Caki2 (cell line): Measurements from ENCODE around the gene HAO2. TPM values are rescaled to one million over a fixed set of nuclear protein-coding genes. Genes with fewer than 3 reads are reported as not detected.
"Not testable (repeated sequence)": the region's sequence is repeated elsewhere in the genome, so short reads cannot be mapped to it uniquely, and the experiment has no call there.

Source experiments
- DNase-seq: peaks from one replicate; pipeline ENCODE4 v3.0.0-alpha.2; 2015; ENCODE audit warnings: low read depth
- in situ Hi-C: cut with HindIII; loops from 2 replicates; pipeline ENCODE4 v1.10.0; 2016; ENCODE audit warnings: low sequenced_read_pairs, low pct_unique_long_range_greater_than_20kb, mixed read lengths
- total RNA-seq: library from RNA; depleted of rRNA; stranded (reverse); fragments of >200 nt; shearing (Covaris generic); gene quantifications from 2 replicates; pipeline ENCODE4 v1.2.3, GENCODE V29; 2014; ENCODE audit warnings: low replicate concordance; rRNA removed

HAO2 gene
- not detected in 2 replicates for total RNA-seq

- no peak for DNase-seq
- in situ Hi-C loops = no loop called here
Measured at GRCh38 chr1:119368554-119368953, at the start of gene HAO2. Gene HAO2 (plus strand): TSS chr1:119368785. CDS start chr1:119381086, 12,301 bp downstream.

- DNase-seq = no peak
- in situ Hi-C loops = no loop called here
Measured at GRCh38 chr1:119320100-119320499, 48.5 kb upstream of the HAO2 start.

DNA sequence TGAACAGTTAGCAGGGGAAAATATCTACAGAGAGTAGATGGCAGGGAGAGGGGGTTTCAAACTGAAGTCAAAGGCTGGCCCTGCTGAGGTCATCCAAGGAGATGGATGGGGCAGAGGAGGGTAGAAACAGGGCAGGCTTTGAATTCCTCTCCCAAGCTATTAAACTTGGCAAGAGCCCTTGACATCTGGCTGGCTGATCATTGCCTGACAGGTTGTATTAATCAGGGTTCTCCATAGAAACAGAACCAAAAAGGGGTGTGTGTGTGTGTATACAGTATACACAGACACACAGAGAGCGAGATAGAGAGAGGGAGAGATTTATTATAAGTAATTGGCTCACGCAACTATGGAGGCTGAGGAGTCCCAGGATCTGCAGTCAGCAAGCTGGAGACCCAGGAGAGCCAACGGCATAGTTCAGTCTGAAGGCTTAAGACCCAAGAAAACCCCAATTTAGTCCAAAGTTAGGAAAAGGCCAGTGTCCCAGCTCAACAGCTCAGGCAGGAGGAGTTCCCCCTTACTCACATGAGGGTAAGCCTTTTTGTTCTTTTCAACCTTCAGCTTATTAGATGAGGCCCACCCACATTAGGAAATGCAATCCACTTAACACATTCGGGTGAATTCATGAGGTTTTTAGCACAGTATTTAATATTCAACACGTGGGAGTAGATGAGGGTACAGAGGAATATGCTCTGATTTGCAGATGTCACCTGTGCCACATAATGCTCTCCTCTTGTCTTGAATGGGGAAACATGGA, 46.7 kb upstream of the HAO2 start:
- in situ Hi-C loops = no loop called here
- no peak for DNase-seq

DNA sequence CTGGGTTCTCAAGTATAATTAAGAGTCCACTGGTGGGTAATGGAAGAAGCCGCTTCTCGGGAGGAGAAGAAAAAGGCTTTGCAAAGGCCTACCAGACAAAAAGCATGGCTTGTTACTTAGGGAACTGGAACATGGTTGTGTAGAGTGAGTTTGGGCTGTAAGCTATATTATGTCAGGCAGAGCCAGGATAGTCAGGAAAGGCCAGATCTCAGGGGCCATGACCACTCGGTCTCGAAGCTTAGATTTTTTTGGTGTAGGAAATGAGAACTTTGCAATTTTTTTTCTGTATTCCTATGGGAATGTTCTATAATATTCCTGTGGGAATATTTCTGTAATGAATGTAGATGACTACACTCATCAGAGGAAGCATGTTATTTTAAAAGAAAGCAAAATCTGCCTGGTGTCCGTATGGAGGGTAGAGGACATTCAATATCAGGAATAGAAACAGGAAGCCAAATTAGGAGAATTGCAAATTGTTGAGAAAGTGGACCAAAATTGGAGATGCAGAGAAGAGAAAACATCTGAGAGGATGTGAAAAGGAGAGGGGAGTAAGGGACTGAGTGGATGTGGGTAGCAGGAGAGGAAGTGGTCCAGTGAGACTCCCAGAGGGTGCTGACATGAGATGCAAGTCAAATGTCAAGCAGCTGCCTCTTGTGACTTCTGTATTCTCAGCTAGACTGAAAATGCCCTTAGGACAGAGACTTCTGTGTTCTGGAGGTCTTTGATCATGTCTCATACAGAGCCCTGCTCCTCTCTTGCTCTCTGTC, 45.2 kb upstream of the HAO2 start:
- in situ Hi-C loops = no loop called here
- no peak for DNase-seq

DNA sequence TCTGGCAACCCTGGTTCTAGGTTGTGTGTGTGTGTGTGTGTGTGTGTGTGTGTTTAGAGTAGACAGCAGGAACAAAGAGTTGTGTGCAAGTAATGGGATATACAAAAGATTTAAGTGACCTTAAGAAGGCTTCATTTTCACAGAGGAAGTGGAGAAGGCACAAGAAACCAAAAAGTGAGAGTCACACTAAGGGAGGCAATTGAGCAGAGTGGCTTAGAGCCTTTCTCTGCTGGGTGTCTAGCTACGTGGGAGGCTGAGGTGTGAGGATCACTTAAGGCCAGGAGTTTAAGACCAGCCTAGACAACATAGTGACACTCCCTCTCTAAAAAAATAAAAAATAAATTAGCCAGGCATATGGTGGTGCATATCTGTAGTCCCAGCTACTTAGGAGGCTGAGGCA, 44.4 kb upstream of the HAO2 start:
- DNase-seq = no peak
- in situ Hi-C loops = no loop called here

DNA sequence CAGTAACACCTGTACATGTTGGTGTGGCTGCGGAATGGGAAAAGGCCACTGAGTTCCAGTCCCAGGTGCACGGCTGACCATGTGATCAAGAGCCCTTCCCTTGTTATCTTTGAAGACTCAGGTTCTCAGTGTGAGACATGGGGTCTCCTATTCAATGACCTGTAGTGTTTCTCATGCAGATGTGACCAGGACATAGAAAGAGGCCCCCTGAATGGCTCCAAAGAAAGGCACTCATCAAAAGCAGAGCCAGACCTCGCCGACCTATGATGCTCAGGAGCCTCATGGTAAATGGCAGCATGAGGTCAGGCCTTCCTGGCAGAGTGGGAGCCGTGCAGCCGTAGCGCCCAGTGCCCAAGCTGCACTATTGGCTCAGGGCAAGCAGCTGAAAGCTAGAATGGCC, 42.3 kb upstream of the HAO2 start:
- no peak for DNase-seq
- in situ Hi-C loops = no loop called here

DNA sequence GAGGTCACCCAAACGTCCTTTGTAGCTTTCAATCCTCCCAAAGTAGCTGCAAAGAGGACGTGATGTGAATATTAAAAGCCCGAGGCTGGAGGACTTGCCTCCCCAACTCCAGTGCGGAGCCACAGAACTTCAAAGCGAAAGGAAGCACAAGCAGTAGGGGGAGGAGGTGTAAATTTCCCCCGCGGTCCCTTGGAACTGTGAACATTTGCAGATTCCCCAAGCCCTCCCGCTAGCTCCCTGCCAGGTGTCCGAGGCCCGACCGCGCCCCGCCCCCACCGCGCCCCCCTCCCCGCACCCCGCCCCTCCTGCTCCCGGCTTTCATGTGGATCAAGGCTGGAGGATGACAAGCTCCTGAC, 41.5 kb upstream of the HAO2 start:
- DNase-seq = no peak

GRCh38 chr1:119327450-119328155, 41.0 kb upstream of the HAO2 start:
- in situ Hi-C loops = no loop called here
- DNase-seq = no peak

More for the DNA sequence above, 41.5 kb upstream of the HAO2 start:
- in situ Hi-C loops = no loop called here

- no peak for DNase-seq
Measured at GRCh38 chr1:119329541-119330461, 38.8 kb upstream of the HAO2 start.

GRCh38 chr1:119330466-119331189, 38.0 kb upstream of the HAO2 start:
- in situ Hi-C loops = no loop called here
- no peak for DNase-seq

More at GRCh38 chr1:119329541-119330461, 38.8 kb upstream of the HAO2 start:
- in situ Hi-C loops = no loop called here

- in situ Hi-C loops = no loop called here
- DNase-seq = no peak
Measured at GRCh38 chr1:119331190-119331515, 37.4 kb upstream of the HAO2 start.

- in situ Hi-C loops = no loop called here
- no peak for DNase-seq
Measured at GRCh38 chr1:119331915-119332314, 36.7 kb upstream of the HAO2 start.

DNA sequence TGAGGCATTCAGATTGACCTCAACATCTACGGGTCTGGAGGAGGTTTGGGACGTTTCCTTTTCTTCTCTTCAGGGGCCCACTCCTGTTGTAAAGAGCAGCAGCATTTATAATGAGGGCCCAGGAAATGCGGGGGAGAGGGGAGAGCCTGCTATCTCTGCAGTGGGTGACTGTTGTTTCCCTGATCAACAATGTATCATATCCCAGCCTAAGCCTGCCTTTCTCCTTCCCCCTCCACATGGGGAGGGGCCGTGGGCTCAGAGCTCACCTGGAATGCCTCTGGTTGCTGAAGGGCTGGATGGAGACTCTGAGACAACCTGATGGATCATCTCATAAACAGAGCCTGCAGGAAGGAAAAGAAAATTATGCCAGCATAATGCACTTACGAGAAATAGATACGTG, 36.0 kb upstream of the HAO2 start:
- in situ Hi-C loops = no loop called here
- no peak for DNase-seq

- in situ Hi-C loops = no loop called here
- DNase-seq = no peak
Measured at GRCh38 chr1:119333163-119333896, 35.3 kb upstream of the HAO2 start.

- DNase-seq, in situ Hi-C loops: not testable (repeated sequence)
Measured at GRCh38 chr1:119333897-119334250, 34.7 kb upstream of the HAO2 start.

- DNase-seq = no peak
- in situ Hi-C loops = no loop called here
Measured at GRCh38 chr1:119336848-119337247, 31.7 kb upstream of the HAO2 start.

DNA sequence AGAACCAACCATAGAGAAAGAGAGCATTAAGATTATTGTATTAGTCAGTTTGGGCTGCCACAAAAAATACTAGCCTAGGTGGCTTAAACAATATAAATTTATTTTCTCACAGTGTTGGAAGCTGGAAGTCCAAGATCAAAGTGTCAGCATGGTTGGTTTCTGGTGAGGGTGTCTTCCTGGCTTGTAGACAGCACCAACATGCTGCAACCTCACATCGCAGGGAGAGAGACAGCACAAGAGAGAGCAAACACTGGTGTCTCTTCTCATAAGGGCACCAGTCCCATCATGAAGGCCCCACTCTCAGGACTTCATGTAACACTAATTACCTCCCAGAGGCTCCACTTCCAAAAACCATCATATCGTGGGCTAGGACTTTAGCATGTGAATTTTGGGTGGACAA, 30.6 kb upstream of the HAO2 start:
- in situ Hi-C loops = no loop called here
- DNase-seq = no peak
